ENCODE measurements around the gene WNT4.

DNA sequence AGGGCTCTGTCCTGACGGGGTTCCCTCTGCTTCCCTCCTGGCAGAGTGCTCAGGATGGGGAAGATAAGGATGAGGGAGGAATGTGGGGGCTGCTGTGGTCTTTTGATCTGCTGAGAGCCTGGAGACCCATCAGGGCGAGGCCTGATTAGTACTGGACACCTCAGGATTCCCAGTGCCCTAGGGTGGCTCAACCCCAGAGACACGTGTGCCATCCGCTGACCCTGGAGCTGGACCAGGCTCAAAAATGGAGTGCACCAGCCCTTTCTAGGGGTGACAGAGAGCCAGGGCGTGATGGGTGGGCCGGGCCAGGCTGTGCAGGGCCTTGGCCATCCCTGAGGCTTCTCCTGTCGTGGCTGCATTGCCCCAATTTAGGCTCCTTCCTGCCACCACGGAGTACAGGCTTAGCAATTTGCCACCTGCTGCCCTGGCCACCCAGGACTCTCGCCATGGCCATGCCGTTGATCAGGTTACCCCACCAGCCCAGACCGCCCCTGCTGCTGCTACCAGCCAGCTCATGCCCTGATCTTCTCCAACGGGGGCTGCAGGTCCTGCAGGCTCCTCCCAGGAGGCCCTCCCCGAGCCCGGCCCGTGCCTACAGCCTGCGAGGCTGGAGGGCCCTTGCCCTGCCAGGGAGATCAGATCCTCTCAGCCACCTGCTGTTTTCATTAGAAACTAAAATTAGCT is 9.5 kb downstream of the WNT4 start:
- TF ChIP-seq, protein P1, sequence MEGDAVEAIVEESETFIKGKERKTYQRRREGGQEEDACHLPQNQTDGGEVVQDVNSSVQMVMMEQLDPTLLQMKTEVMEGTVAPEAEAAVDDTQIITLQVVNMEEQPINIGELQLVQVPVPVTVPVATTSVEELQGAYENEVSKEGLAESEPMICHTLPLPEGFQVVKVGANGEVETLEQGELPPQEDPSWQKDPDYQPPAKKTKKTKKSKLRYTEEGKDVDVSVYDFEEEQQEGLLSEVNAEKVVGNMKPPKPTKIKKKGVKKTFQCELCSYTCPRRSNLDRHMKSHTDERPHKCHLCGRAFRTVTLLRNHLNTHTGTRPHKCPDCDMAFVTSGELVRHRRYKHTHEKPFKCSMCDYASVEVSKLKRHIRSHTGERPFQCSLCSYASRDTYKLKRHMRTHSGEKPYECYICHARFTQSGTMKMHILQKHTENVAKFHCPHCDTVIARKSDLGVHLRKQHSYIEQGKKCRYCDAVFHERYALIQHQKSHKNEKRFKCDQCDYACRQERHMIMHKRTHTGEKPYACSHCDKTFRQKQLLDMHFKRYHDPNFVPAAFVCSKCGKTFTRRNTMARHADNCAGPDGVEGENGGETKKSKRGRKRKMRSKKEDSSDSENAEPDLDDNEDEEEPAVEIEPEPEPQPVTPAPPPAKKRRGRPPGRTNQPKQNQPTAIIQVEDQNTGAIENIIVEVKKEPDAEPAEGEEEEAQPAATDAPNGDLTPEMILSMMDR (IDR thresholded peaks at IDR 0.05; ENCODE audit: low read depth, low read length) = no peak
- TF ChIP-seq MYC (IDR thresholded peaks at IDR 0.05; ENCODE audit: low read depth, low read length) (no peak), POLR2A (IDR thresholded peaks at IDR 0.05; ENCODE audit: extremely low read depth, insufficient read length) (no peak)
- TF ChIP-seq, protein P2, sequence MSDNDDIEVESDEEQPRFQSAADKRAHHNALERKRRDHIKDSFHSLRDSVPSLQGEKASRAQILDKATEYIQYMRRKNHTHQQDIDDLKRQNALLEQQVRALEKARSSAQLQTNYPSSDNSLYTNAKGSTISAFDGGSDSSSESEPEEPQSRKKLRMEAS (IDR thresholded peaks at IDR 0.05; ENCODE audit: low read depth, low read length) = no peak

All from NB4 (cell line).